GM19099 (cell line): Measurements from ENCODE around the gene ENTPD7.

Experiments used
- POLR2A ChIP-seq: IDR thresholded peaks from 3 replicates; pipeline ENCODE4 v1.6.1; 2011; ENCODE audit warnings: low read depth; ENCODE audit not compliant: insufficient read length; ENCODE audit errors: extremely low read depth

Gene ENTPD7

DNA sequence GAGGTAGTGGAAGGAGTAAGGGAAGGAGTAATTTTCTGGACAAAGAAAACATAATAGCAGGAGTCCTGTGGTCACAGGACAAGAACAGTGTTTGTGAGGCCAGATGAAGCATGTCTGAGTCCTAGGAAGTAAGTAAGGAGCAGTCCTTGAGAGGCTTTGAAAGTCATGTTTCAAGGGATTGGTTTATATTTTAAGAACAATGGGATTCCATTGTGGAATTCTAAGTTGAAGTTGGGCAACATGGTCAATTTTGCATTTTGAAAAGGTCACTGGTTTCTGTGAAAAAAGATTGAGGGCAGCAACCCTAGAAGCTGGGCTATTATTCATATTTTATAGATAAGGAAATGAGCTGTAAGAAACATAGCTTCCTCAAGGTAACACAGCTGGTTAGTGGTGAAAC is 28.3 kb upstream of the ENTPD7 start:
- TF ChIP-seq POLR2A, result no peak

DNA sequence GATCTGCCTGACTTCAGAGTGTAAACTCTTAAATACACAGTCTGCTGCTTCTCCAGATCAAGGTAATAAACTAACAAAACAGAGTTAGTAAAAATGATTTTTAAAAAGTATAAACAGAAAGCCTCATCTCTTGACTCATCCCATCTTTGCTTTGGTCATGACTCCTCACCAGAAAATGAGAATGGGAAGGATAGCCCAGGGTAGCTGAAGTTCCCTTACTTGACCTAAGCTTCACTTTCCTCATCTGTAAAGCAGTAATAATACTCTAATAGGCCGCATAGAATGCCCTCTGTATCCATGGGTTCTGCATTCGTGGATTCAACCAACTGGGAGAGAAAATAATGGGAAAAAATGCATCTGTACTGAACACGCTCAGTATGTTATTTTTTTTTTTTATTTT is 27.8 kb upstream of the ENTPD7 start:
- no peak for TF ChIP-seq POLR2A

DNA sequence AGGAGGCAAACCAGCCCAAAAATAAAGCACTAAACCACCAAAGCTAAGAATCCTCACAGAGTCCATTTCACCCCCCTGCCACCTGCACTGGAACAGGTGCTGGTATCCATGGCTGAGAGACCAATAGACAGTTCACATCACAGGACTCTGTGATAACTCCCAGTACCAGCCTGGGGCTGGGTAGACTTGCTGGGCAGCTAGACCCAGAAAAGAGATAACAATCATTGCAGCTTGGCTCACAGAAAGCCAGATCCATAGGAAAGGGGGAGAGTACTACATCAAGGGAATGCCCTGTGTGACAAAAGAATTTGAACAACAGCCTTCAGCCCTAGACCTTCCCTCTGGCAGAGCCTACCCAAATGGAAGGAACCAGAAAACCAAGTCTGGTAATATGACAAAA is 25.5 kb upstream of the ENTPD7 start:
- TF ChIP-seq POLR2A, result no peak

GRCh38 chr10:99647601-99648151 is 11.6 kb upstream of the ENTPD7 start:
- no peak for TF ChIP-seq POLR2A

DNA sequence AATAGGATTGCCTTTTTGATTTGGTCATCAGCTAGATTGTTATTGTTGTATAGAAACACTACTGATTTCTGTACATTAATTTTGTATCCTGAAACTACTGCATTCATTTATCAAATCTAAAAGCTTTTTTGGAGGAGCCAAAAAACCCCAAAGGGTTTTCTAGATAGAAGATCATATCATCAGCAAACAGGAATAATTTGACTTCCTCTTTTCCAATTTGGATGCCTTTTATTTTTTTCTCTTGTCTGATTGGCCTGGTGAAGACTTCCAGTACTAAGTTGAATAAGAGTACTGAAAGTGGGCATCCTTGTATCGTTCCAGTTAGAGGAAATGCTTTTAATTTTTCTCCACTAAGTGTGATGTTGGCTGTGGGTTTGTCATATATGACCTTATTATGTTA is 10.6 kb upstream of the ENTPD7 start:
- no peak for TF ChIP-seq POLR2A

DNA sequence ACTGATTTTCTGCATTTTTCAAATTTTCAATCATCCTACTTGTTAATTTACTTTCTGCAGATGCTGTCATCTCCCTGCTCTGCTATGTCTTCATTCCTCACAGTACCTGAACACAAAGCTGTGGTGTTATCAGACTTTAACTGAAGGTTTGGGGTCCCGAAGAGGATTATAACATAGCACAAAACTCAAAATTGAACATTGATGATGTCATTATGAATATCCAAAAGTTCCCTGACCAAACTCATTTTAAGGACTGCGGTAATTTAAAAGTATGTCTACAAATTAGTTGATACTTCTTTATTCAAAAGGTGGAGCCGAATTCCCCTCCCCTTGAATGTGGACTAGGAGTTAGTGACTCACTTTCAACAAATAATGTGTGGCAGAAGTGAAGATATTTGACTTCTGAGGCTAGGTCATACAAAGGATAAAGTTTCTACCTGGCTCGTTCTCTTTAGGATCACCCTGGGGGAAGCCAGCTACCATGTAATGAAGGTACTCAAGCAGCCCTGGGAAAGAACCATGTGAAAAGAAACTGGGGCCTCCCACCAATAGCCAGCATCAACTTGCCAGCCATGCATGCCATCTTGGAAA is 6.4 kb upstream of the ENTPD7 start:
- no peak for TF ChIP-seq POLR2A

- no peak for TF ChIP-seq POLR2A
Measured at GRCh38 chr10:99654390-99655175, 4.7 kb upstream of the ENTPD7 start.

DNA sequence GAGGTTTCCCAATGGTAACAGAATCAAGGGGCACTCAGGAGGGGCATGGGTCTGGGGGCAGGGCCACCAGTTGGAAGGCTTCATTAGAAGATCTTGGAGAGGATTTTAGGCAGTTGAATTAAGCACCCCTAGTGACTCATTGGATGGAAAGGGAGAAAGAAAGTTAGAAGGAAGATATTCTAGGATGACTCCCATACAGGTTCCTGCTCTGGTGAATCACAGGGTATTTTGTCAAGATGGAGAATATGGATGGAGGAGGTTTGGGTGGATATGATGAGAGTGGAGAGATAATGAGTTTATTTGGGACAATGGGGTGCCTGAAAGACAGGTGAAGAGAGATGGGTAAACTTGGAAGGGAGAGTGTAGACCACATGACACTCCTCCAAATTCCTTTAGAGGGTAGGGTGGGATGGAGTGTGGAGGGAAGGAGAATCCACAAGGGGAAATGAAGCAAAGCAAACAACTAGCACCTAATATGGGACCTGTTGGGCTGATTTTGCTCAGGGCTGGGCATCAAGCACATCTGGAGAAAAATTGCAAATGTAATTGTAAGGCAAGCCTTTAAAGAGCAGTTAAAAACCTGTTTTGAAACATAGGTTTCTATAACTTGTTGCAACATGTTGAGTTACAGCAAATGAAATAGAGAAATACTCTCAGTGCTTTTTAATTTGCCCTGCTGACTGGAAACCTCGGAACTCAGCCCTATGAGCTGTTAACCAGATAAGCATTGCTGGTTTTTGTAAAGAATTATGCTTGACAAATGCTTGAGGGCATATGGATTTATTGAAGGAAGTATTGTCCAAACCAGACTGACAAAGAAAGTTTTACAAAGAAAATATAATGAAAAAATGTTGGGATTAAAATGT is 2.9 kb upstream of the ENTPD7 start:
- TF ChIP-seq POLR2A, result no peak

DNA sequence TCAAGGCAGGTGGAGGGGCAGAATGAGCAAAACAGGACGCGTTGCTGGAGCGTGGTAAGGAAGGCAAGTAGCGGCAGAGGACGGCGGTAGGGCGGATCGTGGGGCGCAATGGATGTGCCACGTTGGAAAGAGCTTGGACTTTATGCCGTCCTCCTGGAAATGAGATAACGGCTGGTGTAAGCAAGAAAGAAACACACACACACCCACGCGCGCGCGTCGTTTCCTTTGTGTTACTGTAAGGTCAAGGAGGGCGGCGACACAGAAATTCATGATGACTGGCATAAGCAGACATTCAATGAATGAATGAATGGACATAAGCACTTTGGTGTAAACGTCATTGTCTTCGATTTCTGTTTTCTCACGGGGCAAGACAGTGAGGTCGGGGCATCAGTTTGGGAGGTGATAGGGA is 683 bp upstream of the ENTPD7 start:
- no peak for TF ChIP-seq POLR2A

- TF ChIP-seq POLR2A, result no peak
Measured at GRCh38 chr10:99659868-99660366, 608 bp downstream of the ENTPD7 start.

GRCh38 chr10:99660662-99661376 is 1.5 kb downstream of the ENTPD7 start:
- no peak for TF ChIP-seq POLR2A

GRCh38 chr10:99661377-99661763 is 2.1 kb downstream of the ENTPD7 start:
- TF ChIP-seq POLR2A, result no peak

GRCh38 chr10:99665304-99665703 is 6.0 kb downstream of the ENTPD7 start:
- TF ChIP-seq POLR2A, result no peak

DNA sequence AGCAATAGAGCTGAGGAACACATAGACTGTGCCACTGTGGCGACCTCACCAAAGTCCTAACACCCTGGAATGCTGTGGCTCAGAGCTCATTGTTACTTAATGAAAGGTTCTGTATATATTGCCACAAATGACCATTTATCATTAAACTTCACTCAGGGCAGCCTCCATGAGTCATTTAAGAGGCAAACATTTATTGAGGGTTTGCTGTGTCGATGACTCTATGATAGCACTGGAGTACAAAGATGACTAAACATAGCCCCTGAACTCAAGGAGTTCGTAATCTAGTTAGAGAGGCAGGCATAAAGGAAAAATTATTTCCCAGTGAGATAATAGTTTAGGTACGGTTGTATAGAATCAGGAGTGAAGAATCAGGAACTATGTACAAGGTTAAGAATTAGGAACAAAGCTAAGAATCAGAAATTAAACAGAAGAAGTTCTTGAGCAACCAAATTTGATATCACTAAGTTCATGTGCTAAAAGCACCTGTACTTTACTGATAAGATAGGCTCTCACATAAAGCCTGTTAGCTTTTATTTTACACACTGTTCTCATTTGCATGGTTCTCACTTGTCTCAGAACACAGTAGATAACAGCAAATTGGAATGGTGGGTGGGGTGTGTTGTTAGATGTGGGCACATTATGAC is 7.9 kb downstream of the ENTPD7 start:
- TF ChIP-seq POLR2A, result no peak

DNA sequence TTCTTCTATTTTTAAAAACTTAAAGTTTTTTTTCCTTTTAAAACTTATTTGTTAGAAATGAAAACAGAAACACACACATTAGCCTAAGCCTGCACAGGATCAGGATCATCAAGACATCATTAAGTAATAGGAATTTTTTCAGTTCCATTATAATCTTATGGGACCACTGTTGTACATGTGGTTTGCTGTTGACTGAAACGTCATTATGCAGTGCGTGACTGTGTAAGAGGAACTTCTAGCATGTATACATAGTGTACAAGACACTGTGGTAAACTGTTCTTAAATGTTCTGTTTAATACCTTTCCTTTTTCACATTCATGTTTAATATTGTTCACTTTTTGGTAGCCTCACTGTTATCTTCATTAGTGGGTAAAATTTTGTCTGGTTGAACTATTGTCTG is 12.1 kb downstream of the ENTPD7 start:
- TF ChIP-seq POLR2A, result no peak

- no peak for TF ChIP-seq POLR2A
Measured at GRCh38 chr10:99672884-99673283, 13.6 kb downstream of the ENTPD7 start.
